Stimulated activated CD4-positive, alpha-beta T cell treated with anti-CD3 and anti-CD28 coated beads, TNF-alpha, amount 100 ng/mL, for 4 hours (primary cell): Measurements from ENCODE around the gene TMIGD3.

Experiments
- DNase-seq, 3 experiments: peaks; one replicate each; pipeline ENCODE4 v3.0.0-alpha.2; 2020; ENCODE audit warnings: low read depth in 3 of 3

The TMIGD3 gene

GRCh38 chr1:111474521-111474920, 28.9 kb downstream of the TMIGD3 start:
- DNase-seq = no peak

DNA sequence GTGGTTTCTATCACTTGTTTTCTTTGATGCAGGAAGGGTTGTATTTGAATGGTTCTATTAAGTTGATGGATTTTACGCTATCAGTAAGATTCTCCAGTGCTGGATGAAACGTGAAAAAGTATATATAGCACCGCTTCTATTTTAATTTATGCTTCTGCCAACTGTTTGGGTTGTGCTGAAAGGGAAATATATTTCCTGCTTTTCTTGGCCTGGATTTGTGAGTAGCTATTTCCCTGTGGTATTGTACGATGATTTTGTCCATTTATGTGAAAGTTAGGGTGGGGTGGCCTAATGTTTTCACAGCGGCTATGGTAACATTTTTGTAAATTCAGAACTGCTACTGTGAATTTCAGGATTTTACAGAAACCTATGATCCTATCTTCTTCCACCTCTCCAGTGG, 29.3 kb downstream of the TMIGD3 start:
- no peak for DNase-seq

DNA sequence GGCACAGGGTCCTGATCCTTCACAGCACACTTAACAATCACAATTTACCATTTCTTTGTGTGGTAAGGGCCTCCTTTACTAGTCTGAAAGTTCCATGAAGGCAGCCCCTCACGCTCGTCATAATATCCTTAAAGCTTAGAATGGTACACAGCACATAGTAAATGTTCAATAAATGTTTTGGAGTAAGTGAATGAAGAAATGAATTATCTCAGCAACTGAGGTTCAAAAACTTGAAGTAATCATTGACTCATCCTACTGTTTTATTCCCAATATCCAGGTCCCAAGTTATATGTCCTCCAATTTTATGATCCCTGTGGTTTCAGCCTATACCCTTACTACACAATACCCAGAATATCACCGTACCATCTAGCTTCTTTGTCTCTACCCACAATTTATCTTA, 31.9 kb downstream of the TMIGD3 start:
- no peak for DNase-seq

- peak in 2 of 3 experiments; percentile 31 to 43 for DNase-seq
Observed at GRCh38 chr1:111471012-111471411, 32.4 kb downstream of the TMIGD3 start.

DNA sequence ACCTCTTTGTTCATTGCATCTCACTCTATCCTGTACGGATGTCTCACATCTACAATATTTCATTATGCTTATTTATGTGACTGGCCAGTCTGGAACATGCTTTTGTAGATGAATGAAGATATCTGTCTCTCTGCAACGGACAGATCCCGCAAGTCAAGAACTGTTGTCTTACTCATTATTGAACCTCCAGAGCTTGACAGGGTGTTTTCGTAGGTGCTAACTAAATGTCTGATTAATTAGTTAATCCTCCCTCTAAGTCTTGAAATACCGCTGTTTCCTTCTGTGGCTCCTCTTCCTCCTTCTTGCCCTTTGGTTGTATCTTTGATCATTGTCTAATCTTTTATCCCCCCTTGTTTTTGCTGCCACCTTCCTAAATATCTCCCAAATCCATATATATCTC, 32.8 kb downstream of the TMIGD3 start:
- DNase-seq = no peak

GRCh38 chr1:111469539-111469938, 33.9 kb downstream of the TMIGD3 start:
- DNase-seq = no peak

DNA sequence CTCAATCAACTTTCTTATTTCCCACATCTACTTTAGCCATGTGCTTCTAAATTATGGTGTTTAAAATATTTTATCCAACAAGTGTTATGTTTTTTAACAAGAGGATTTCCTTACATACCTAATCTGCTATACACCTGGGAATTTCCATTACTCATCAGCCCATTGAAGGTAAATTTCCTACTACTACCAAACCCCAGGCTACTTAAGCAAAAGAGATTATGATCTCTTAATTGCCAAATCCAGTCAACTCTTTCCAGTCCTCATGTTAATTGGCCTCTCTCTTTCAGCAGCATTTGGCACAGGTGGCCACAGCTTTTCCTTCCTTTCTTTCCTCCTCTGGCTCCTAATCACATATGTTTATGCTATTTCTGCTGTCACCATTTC, 34.7 kb downstream of the TMIGD3 start:
- DNase-seq = no peak

DNA sequence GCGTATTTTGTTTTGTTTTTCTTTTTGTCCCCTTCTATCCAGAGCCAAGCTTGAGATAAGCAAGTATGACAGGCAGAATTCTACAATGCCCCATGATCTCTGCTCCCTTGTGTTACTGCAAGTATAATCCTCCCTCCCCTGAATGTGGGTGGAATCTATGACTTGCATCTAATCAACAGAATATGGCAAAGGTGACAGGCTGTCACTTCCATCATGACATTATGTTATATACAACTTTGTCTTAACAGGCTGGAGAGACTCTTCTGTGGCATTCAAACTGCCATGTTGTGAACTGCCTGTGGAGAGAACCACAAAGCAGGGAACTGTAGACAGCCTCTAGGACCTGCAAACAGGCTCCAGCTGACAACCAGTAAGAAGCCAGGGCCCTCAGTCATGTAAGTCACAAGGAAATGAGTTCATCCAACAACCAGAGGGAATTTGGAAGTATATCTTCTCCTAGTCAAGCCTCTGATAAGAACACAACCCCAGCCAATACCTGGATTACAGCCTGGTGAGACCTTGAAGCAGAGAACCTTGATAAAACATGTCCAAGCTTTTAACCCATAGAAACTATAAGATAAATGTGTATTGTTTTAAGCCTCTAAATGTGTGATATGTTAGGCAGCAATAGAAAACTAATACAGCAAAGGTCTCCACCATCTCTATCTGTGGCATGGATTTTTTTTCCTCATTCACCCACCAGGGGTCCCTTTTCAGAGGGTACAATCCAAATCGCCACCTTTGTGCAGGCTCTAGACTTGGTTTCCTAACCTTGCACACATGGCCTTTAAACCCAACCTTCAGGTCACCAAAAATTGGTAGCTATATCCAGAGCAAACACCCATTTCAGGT, 35.3 kb downstream of the TMIGD3 start:
- DNase-seq = no peak

DNA sequence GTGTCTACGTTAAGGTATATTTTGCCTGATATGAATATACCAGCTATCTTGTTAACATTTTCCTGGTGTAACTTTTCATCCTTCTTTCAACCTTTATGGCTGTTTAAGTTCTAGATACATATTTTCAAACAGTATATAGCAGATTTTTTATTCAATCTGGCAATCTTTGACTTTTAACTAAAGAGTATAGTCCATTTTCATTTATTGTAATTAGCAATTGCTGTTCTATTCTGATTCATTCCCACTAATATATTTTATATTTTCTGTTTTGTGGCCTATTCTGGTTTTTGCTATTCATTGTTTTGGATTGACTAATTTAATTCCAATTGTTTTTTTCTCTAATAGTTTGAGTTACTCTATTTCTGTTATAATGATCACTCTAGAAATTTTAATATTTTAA, 37.0 kb downstream of the TMIGD3 start:
- no peak for DNase-seq

GRCh38 chr1:111465754-111466153, 37.7 kb downstream of the TMIGD3 start:
- DNase-seq = no peak

DNA sequence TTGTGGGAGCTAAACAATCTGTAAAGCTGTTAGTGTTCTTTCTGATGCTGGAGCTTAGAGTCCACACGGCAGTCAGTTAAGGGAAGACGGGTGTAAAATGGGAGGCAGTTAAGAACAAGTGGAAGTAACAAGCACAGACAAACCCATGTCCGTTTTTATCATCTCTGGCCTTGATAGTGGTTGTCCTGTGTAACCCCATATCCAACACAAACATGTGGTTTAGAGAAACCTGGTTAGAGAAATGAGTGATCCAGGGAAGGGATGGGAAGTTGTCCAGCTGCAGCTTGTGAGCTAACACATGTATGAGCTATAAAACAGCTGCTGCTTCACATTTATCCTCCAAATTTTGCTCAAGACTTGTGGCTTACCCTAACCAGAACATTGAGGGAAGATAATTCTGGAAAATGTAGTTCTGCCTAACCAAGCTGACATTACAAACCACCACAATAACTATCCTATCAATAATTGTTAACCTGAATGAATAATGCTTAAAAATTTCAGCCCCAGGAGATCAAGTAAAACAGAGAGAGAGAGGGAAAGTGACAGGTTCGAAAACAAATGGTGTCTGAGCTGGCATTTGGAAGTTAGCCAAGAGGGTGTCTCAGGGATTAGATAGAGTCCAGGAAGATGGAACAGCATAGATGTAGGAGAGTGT, 40.3 kb downstream of the TMIGD3 start:
- DNase-seq = no peak

GRCh38 chr1:111462370-111463028, 40.9 kb downstream of the TMIGD3 start:
- DNase-seq = no peak

DNA sequence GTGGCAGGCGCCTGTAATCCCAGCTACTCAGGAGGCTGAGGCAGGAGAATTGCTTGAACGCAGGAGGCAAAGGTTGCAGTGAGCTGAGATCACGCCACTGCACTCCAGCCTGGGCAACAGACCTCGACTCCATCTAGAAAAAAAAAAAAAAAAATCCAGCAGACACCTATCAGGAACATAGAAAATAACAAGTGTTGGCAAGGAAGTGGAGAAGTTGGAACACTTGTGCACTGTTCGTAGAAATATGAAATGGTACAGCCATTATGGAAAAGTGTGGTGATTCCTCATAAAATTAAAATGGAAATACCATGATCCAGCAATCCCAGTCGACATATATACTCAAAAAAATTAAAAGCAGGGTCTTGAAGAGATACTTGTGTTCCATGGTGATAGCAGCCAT, 41.7 kb downstream of the TMIGD3 start:
- DNase-seq = no peak

DNA sequence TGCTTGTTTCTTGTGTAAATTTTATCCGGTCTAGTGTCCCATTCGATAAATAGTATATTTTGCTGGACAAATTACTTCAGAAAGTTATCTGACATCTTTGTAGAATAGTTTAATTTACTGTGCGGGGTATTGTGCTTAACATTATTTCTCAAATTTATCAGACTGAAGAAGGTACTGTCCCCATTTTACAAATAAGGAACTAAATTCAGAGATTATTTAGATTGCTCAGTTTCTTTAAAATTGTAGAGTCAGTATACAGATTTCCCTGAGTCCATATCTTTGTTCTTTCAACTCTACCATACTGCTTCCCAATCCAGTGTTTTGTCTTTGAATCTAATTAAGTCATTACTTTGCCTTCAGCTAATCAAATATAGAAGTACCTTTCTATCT, 47.8 kb downstream of the TMIGD3 start:
- DNase-seq = no peak

- no peak for DNase-seq
Observed at GRCh38 chr1:111454859-111455641, 48.4 kb downstream of the TMIGD3 start.

DNA sequence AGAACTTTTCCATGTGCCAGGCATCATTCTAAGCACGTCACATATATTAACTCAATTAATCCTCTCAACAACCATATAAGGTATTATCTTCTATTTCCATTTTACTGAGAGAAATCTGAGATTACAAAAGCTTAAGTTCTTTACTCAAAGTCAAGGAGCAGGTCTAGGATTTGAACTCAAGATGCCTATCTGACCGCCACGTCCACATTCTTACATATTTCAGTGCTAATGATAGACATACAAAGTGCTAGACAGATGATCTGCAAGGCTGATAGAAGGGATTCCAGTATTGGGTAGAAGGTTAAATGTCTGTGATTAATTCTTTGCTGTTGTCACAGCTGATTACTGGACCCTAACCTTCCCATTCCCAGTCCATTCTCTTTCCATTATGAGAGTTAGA, 49.7 kb downstream of the TMIGD3 start:
- no peak for DNase-seq

DNA sequence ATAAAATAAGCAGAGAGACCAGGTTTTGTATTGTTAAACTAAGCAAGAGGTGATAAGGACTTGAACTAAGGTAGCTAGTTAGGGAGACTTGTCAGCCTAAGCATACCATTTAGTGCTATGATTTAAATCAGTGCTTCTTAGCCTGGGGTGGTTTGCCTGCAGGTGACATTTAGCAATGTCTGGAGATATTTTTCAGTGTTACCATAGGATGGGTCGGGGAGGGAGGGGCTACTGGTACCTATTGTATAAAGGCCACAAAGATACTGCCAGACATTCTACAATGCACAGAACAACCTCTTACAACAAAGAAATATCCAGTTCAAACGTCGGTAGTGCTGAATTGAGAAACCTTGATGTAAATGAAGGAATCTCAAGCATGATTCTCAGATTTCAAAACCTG, 50.9 kb downstream of the TMIGD3 start:
- DNase-seq = no peak

DNA sequence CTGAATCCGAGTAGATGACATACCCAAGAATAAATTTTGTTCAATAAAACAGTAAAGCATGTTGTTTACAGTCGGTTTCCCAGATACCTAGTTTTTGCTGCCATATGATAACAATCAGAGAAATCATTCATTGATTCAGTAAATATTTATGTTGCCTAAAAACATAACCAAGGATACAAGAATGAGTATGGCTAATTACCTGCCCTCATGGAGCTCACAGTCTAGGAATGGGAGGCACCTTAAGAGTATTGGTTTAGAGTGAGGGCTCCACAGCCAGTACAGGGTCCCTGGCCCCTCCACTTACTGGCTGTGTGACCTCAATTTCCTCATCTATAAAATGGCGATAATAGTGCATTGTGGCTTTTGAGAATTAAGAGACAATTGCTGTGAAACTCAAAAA, 53.2 kb downstream of the TMIGD3 start:
- no peak for DNase-seq

- no peak for DNase-seq
Observed at GRCh38 chr1:111449703-111450017, 53.8 kb downstream of the TMIGD3 start.

DNA sequence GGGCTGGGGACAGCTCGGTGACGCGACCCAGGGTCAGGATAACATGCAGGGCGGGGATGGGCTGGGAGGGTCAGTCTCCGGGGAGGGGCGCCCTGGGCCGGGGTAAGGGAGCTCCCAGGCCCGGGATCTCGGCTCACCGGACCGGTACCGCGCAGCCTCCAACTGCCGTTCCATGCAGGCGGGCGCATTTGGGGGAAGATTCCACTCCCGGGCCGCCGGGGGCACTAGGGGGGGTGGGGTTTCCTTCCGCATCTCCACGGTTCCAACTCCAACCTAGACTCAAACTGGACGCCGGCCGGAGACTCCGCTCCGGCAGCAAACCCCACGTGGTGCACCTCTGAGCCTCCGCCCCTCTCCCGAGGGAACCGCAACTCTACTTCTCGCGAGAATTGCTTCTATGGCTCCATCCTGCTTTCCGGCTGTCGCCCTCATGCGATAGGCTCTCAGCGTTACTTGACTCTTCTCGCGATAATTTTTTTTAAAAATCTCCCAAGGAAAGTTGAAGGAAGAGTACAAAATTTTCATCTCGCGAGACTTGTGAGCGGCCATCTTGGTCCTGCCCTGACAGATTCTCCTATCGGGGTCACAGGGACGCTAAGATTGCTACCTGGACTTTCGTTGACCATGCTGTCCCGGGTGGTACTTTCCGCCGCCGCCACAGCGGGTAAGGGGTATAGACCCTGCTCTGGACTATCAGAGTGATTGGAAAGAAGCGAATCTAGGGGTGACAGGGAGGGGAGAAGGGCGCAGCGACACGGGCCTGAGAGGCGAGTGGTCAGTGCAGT, 54.3 kb downstream of the TMIGD3 start, which contains the start of the genes ATP5PB and WDR77:
Gene ATP5PB, plus strand, starts transcription at position 547 of the 785 bp plus-strand sequence. Its CDS starts 78 bp downstream, at position 625.
Gene WDR77, minus strand, starts transcription at position 339 of the 785 bp plus-strand sequence. Its CDS starts 87 bp downstream, at position 252.
- DNase-seq = peak; percentile 64 to 83 (median 79)

DNA sequence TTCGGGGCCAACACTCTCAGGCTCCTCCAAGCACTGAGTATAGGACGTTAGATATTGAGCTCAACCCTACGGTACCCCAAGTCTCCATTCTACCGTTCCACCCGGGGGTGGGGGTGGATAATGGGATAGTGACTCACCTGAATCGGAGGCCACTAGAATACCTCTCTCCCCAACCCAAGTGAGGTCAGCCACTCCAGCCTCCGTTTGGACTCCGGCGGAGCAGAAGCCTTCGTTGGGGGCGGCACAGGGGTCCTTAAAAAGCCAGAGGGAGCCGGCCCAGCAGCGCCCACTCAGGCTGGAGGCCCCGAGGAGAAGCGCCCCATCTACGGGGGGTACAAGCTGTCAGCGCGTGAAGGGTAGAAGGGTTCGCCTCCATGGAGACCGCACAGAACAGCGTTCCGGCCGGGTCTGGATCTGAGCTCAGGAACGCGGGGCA, 54.9 kb downstream of the TMIGD3 start:
- DNase-seq = peak in 1 of 3 experiments; percentile 9
